ENCODE measurements around the gene UAP1L1.

Gene UAP1L1

GRCh38 chr9:137083394-137084004 lies 6.2 kb downstream of the UAP1L1 start:
- peak overlapping the region; percentile 26 for H3K4me3 ChIP-seq (ENCODE audit: low read length)
- peaks cover 40% of the 10 kb centered on the region for H3K4me1 ChIP-seq (ENCODE audit: control insufficient read depth, insufficient read depth, low read length)
- H3K27me3 ChIP-seq (replicated peaks; ENCODE audit: control insufficient read depth, insufficient read depth, low read length), result no peaks in the 10 kb centered on the region
- no peaks in the 10 kb centered on the region for H3K9me3 ChIP-seq (ENCODE audit: control insufficient read depth, low read length)
- peak overlapping the region; percentile 72 for H3K9ac ChIP-seq (ENCODE audit: low read length)
- peak; percentile 95 for DNase-seq (ENCODE audit: low read depth)
- H3K36me3 ChIP-seq (ENCODE audit: control insufficient read depth, insufficient read depth, low read length, severe bottlenecking), result peaks cover 27% of the 10 kb centered on the region

GRCh38 chr9:137084526-137084925 lies 7.2 kb downstream of the UAP1L1 start:
- DNase-seq (ENCODE audit: low read depth), result no peak
- H3K4me3 ChIP-seq (ENCODE audit: low read length), result no peak overlapping the region
- H3K9me3 ChIP-seq (ENCODE audit: control insufficient read depth, low read length), result no peaks in the 10 kb centered on the region
- no peaks in the 10 kb centered on the region for H3K27me3 ChIP-seq (replicated peaks; ENCODE audit: control insufficient read depth, insufficient read depth, low read length)
- H3K9ac ChIP-seq (ENCODE audit: low read length), result no peak overlapping the region
- H3K36me3 ChIP-seq (ENCODE audit: control insufficient read depth, insufficient read depth, low read length, severe bottlenecking), result peaks cover 27% of the 10 kb centered on the region
- H3K4me1 ChIP-seq (ENCODE audit: control insufficient read depth, insufficient read depth, low read length), result peaks cover 38% of the 10 kb centered on the region

GRCh38 chr9:137085920-137086530 lies 8.7 kb downstream of the UAP1L1 start:
- Histone ChIP-seq H3K27me3 (replicated peaks; ENCODE audit: control insufficient read depth, insufficient read depth, low read length) (no peaks in the 10 kb centered on the region), H3K4me1 (ENCODE audit: control insufficient read depth, insufficient read depth, low read length) (peaks cover 38% of the 10 kb centered on the region), H3K9ac (ENCODE audit: low read length) (peak overlapping the region; percentile 92), H3K36me3 (ENCODE audit: control insufficient read depth, insufficient read depth, low read length, severe bottlenecking) (peaks cover 22% of the 10 kb centered on the region), H3K9me3 (ENCODE audit: control insufficient read depth, low read length) (no peaks in the 10 kb centered on the region), H3K4me3 (ENCODE audit: low read length) (peak overlapping the region; percentile 84)
- peak; percentile 77 for DNase-seq (ENCODE audit: low read depth)

- Histone ChIP-seq H3K4me3 (ENCODE audit: low read length) (peak within 1 kb of the TSS; percentile 84), H3K9me3 (ENCODE audit: control insufficient read depth, low read length) (no peaks in the 10 kb centered on the region), H3K9ac (ENCODE audit: low read length) (peak within 1 kb of the TSS; percentile 92), H3K27me3 (replicated peaks; ENCODE audit: control insufficient read depth, insufficient read depth, low read length) (no peaks in the 10 kb centered on the region), H3K4me1 (ENCODE audit: control insufficient read depth, insufficient read depth, low read length) (peaks cover 38% of the 10 kb centered on the region), H3K36me3 (ENCODE audit: control insufficient read depth, insufficient read depth, low read length, severe bottlenecking) (peaks cover 22% of the 10 kb centered on the region)
- DNase-seq (ENCODE audit: low read depth), result peak; percentile 99
Measured at GRCh38 chr9:137086531-137087408, 9.5 kb downstream of the UAP1L1 start, which contains the start of gene MAN1B1. MAN1B1 (plus strand) TSS chr9:137086985; CDS start chr9:137087000, 15 bp downstream.

GRCh38 chr9:137087409-137087925 lies 10.2 kb downstream of the UAP1L1 start:
- DNase-seq (ENCODE audit: low read depth), result peak; percentile 25
- H3K27me3 ChIP-seq (replicated peaks; ENCODE audit: control insufficient read depth, insufficient read depth, low read length), result no peaks in the 10 kb centered on the region
- H3K4me3 ChIP-seq (ENCODE audit: low read length), result peak overlapping the region; percentile 84

GRCh38 chr9:137088121-137088520 lies 10.8 kb downstream of the UAP1L1 start:
- Histone ChIP-seq H3K4me3 (ENCODE audit: low read length) (peak overlapping the region; percentile 84), H3K9me3 (ENCODE audit: control insufficient read depth, low read length) (no peaks in the 10 kb centered on the region), H3K4me1 (ENCODE audit: control insufficient read depth, insufficient read depth, low read length) (peaks cover 33% of the 10 kb centered on the region), H3K27me3 (replicated peaks; ENCODE audit: control insufficient read depth, insufficient read depth, low read length) (no peaks in the 10 kb centered on the region), H3K9ac (ENCODE audit: low read length) (peak overlapping the region; percentile 92), H3K36me3 (ENCODE audit: control insufficient read depth, insufficient read depth, low read length, severe bottlenecking) (peaks cover 30% of the 10 kb centered on the region)
- DNase-seq (ENCODE audit: low read depth), result no peak

More at GRCh38 chr9:137087409-137087925, 10.2 kb downstream of the UAP1L1 start:
- H3K9me3 ChIP-seq (ENCODE audit: control insufficient read depth, low read length), result no peaks in the 10 kb centered on the region
- peaks cover 28% of the 10 kb centered on the region for H3K36me3 ChIP-seq (ENCODE audit: control insufficient read depth, insufficient read depth, low read length, severe bottlenecking)
- H3K9ac ChIP-seq (ENCODE audit: low read length), result peak overlapping the region; percentile 92
- H3K4me1 ChIP-seq (ENCODE audit: control insufficient read depth, insufficient read depth, low read length), result peaks cover 38% of the 10 kb centered on the region

- Histone ChIP-seq H3K27me3 (replicated peaks; ENCODE audit: control insufficient read depth, insufficient read depth, low read length) (no peaks in the 10 kb centered on the region), H3K36me3 (ENCODE audit: control insufficient read depth, insufficient read depth, low read length, severe bottlenecking) (peaks cover 31% of the 10 kb centered on the region), H3K4me3 (ENCODE audit: low read length) (no peak overlapping the region), H3K9me3 (ENCODE audit: control insufficient read depth, low read length) (no peaks in the 10 kb centered on the region), H3K4me1 (ENCODE audit: control insufficient read depth, insufficient read depth, low read length) (peaks cover 20% of the 10 kb centered on the region), H3K9ac (ENCODE audit: low read length) (peak overlapping the region; percentile 10)
- no peak for DNase-seq (ENCODE audit: low read depth)
Measured at GRCh38 chr9:137089232-137089947, 12.1 kb downstream of the UAP1L1 start.

GRCh38 chr9:137095664-137096517 lies 18.6 kb downstream of the UAP1L1 start:
- Histone ChIP-seq H3K27me3 (replicated peaks; ENCODE audit: control insufficient read depth, insufficient read depth, low read length) (no peaks in the 10 kb centered on the region), H3K4me1 (ENCODE audit: control insufficient read depth, insufficient read depth, low read length) (no peaks in the 10 kb centered on the region), H3K9ac (ENCODE audit: low read length) (no peak overlapping the region), H3K36me3 (ENCODE audit: control insufficient read depth, insufficient read depth, low read length, severe bottlenecking) (peaks cover 61% of the 10 kb centered on the region), H3K9me3 (ENCODE audit: control insufficient read depth, low read length) (no peaks in the 10 kb centered on the region), H3K4me3 (ENCODE audit: low read length) (no peak overlapping the region)
- DNase-seq (ENCODE audit: low read depth), result no peak

- no peak overlapping the region for H3K4me3 ChIP-seq (ENCODE audit: low read length)
- no peaks in the 10 kb centered on the region for H3K4me1 ChIP-seq (ENCODE audit: control insufficient read depth, insufficient read depth, low read length)
- H3K9ac ChIP-seq (ENCODE audit: low read length), result no peak overlapping the region
- H3K36me3 ChIP-seq (ENCODE audit: control insufficient read depth, insufficient read depth, low read length, severe bottlenecking), result peaks cover 64% of the 10 kb centered on the region
- no peaks in the 10 kb centered on the region for H3K27me3 ChIP-seq (replicated peaks; ENCODE audit: control insufficient read depth, insufficient read depth, low read length)
- no peaks in the 10 kb centered on the region for H3K9me3 ChIP-seq (ENCODE audit: control insufficient read depth, low read length)
- DNase-seq (ENCODE audit: low read depth), result no peak
Measured at GRCh38 chr9:137096785-137097546, 19.6 kb downstream of the UAP1L1 start.

All from adipocyte (in vitro differentiated cells).